DND-41 (cell line): Measurements from ENCODE around the gene CLK3.

ENCODE experiments used
- ATAC-seq: fragments of 200-7000 bp; cut with Tn5 transposase; 3 replicates; pipeline ENCODE4 v1.9.1; 2021; ENCODE audit warnings: low read depth; ENCODE audit not compliant: insufficient read depth
- DNase-seq: peaks from one replicate; pipeline ENCODE4 v3.0.0-alpha.2; 2020
- H2AFZ ChIP-seq: 2 replicates; pipeline ENCODE4 v1.6.0; 2012; ENCODE audit warnings: low read depth, low read length
- H3K27ac ChIP-seq: 2 replicates; pipeline ENCODE4 v1.5.1; 2012; ENCODE audit warnings: low read length, inconsistent platforms
- H3K27me3 ChIP-seq: fragments of 200-600 bp; sonication (generic); 2 replicates; pipeline ENCODE4 v1.6.0; 2012; ENCODE audit warnings: low read length, mild to moderate bottlenecking, inconsistent platforms; ENCODE audit not compliant: insufficient read depth, poor library complexity
- H3K36me3 ChIP-seq: 2 replicates; pipeline ENCODE4 v1.5.1; 2012; ENCODE audit warnings: low read length, inconsistent platforms; ENCODE audit not compliant: insufficient read depth
- H3K4me1 ChIP-seq: 2 replicates; pipeline ENCODE4 v1.5.1; 2012; ENCODE audit warnings: mild to moderate bottlenecking, low read length; ENCODE audit not compliant: insufficient read depth
- H3K4me2 ChIP-seq: 2 replicates; pipeline ENCODE4 v1.6.0; 2012; ENCODE audit warnings: mild to moderate bottlenecking, moderate library complexity, low read length, inconsistent platforms; ENCODE audit not compliant: insufficient read depth
- H3K4me3 ChIP-seq, 2 experiments: fragments of 200-600 bp in 1 of 2; shearing (Covaris generic) in 1 of 2; 2 replicates each; pipeline ENCODE4 v1.5.1; 2012 to 2016; ENCODE audit warnings: inconsistent platforms in 2 of 2, low read length in 2 of 2, mild to moderate bottlenecking in 2 of 2, low read depth in 1 of 2, moderate library complexity in 1 of 2
- H3K79me2 ChIP-seq: 2 replicates; pipeline ENCODE4 v1.6.0; 2012; ENCODE audit warnings: low read length, inconsistent platforms; ENCODE audit not compliant: insufficient read depth
- H3K9ac ChIP-seq: 2 replicates; pipeline ENCODE4 v1.6.0; 2012; ENCODE audit warnings: low read depth, mild to moderate bottlenecking, inconsistent platforms, low read length, moderate library complexity
- H3K9me3 ChIP-seq: 2 replicates; pipeline ENCODE4 v1.5.1; 2012; ENCODE audit warnings: low read length, moderate library complexity, mild to moderate bottlenecking, inconsistent platforms; ENCODE audit not compliant: insufficient read depth, severe bottlenecking
- H4K20me1 ChIP-seq: 2 replicates; pipeline ENCODE4 v1.6.0; 2012; ENCODE audit warnings: low read length; ENCODE audit not compliant: insufficient read depth
- CTCF ChIP-seq: IDR thresholded peaks from 2 replicates; pipeline ENCODE4 v1.5.1; 2012; ENCODE audit warnings: borderline replicate concordance, low read length, moderate library complexity, mild to moderate bottlenecking; ENCODE audit not compliant: poor library complexity, severe bottlenecking; ENCODE audit errors: extremely low read depth
- EZH2 ChIP-seq: IDR thresholded peaks from 3 replicates; pipeline ENCODE4 v1.6.1; 2012; ENCODE audit warnings: borderline replicate concordance, low read depth, mild to moderate bottlenecking, moderate library complexity, low read length, inconsistent platforms; ENCODE audit not compliant: severe bottlenecking

The CLK3 gene

GRCh38 chr15:74603026-74603788 is 12.4 kb upstream of the CLK3 start:
- no peak overlapping the region for H3K9ac ChIP-seq
- ATAC-seq (no peak), DNase-seq (no peak)
- 0 out of 2 replicates have a peak, but pooled peaks cover 4% of the 10 kb centered on the region for H3K79me2 ChIP-seq
- no peaks in the 10 kb centered on the region for H3K9me3 ChIP-seq
- H3K4me3 ChIP-seq = no peak overlapping the region
- TF ChIP-seq CTCF = no peak
- no peak for TF ChIP-seq EZH2
- no peaks in the 10 kb centered on the region for H3K27me3 ChIP-seq
- H3K27ac ChIP-seq = no peak overlapping the region
- H3K36me3 ChIP-seq = no peaks in the 10 kb centered on the region
- peaks cover 12% of the 10 kb centered on the region for H3K4me1 ChIP-seq
- no peak overlapping the region for H3K4me2 ChIP-seq
- H2AFZ ChIP-seq = no peak overlapping the region
- no peaks in the 10 kb centered on the region; the same call in 1 of the 2 replicates for H4K20me1 ChIP-seq

- DNase-seq (no peak), ATAC-seq (no peak)
- Histone ChIP-seq H4K20me1 (no peaks in the 10 kb centered on the region; the same call in 1 of the 2 replicates), H3K4me3 (no peak overlapping the region), H2AFZ (no peak overlapping the region), H3K36me3 (no peaks in the 10 kb centered on the region), H3K9ac (no peak overlapping the region), H3K4me1 (peaks cover 5% of the 10 kb centered on the region), H3K4me2 (no peak overlapping the region), H3K79me2 (no peaks in the 10 kb centered on the region), H3K27ac (no peak overlapping the region), H3K9me3 (no peaks in the 10 kb centered on the region), H3K27me3 (no peaks in the 10 kb centered on the region)
- no peak for TF ChIP-seq CTCF
- TF ChIP-seq EZH2 = no peak
Observed at GRCh38 chr15:74603789-74604705, 11.6 kb upstream of the CLK3 start.

- TF ChIP-seq EZH2 (no peak), CTCF (no peak)
- no peaks in the 10 kb centered on the region; the same call in 1 of the 2 replicates for H4K20me1 ChIP-seq
Observed at GRCh38 chr15:74604983-74605794, 10.4 kb upstream of the CLK3 start.

More at GRCh38 chr15:74604983-74605794, 10.4 kb upstream of the CLK3 start:
- H3K27me3 ChIP-seq = no peaks in the 10 kb centered on the region
- no peaks in the 10 kb centered on the region for H3K79me2 ChIP-seq
- ATAC-seq (no peak), DNase-seq (no peak)
- no peak overlapping the region for H3K9ac ChIP-seq
- no peaks in the 10 kb centered on the region for H3K4me1 ChIP-seq
- no peak overlapping the region for H3K4me3 ChIP-seq
- no peaks in the 10 kb centered on the region for H3K36me3 ChIP-seq
- H2AFZ ChIP-seq = no peak overlapping the region
- H3K9me3 ChIP-seq = no peaks in the 10 kb centered on the region
- no peak overlapping the region for H3K4me2 ChIP-seq
- H3K27ac ChIP-seq = no peak overlapping the region
